ENCODE results near the gene KIF5C.

The KIF5C gene

GRCh38 chr2:148998165-148998830 is 123.3 kb downstream of the KIF5C start (continued):
- TF ChIP-seq CREB5 (CRISPR knock-in tag; IDR thresholded peaks at IDR 0.05; ENCODE audit: low read depth) (no peak), BACH2 (CRISPR knock-in tag; IDR thresholded peaks at IDR 0.05; ENCODE audit: borderline replicate concordance) (no peak), ZNF70 (CRISPR knock-in tag; IDR thresholded peaks at IDR 0.05) (no peak), PATZ1 (CRISPR knock-in tag; IDR thresholded peaks at IDR 0.05; ENCODE audit: borderline replicate concordance) (no peak), TCF4 (CRISPR knock-in tag; IDR thresholded peaks at IDR 0.05; ENCODE audit: borderline replicate concordance) (no peak), GLIS3 (CRISPR knock-in tag; IDR thresholded peaks at IDR 0.05) (no peak)

GRCh38 chr2:148998831-148999200 is 123.8 kb downstream of the KIF5C start:
- no peak for ATAC-seq
- TF ChIP-seq BACH2 (CRISPR knock-in tag; IDR thresholded peaks at IDR 0.05; ENCODE audit: borderline replicate concordance) (no peak), TOX (CRISPR knock-in tag; IDR thresholded peaks at IDR 0.05; ENCODE audit: borderline replicate concordance) (no peak)

GRCh38 chr2:148999451-148999921 is 124.5 kb downstream of the KIF5C start:
- no peak; the same call in 2 of the 3 replicates for ATAC-seq
- TF ChIP-seq ZFP3 (CRISPR knock-in tag; IDR thresholded peaks at IDR 0.05): no peak
- TF ChIP-seq RARB (CRISPR knock-in tag; IDR thresholded peaks at IDR 0.05): no peak
- no peak for TF ChIP-seq ZNF565 (CRISPR knock-in tag; conservative IDR thresholded peaks at IDR 0.05; ENCODE audit: low read depth)
- no peak for TF ChIP-seq ESRRG (CRISPR knock-in tag; IDR thresholded peaks at IDR 0.05)

GRCh38 chr2:149000158-149000938 is 125.3 kb downstream of the KIF5C start:
- peak; percentile 62 for ATAC-seq

GRCh38 chr2:149001496-149001895 is 126.5 kb downstream of the KIF5C start:
- no peak for ATAC-seq
- no peak for TF ChIP-seq GLIS3 (CRISPR knock-in tag; IDR thresholded peaks at IDR 0.05)
- no peak for TF ChIP-seq PPARA (CRISPR knock-in tag; IDR thresholded peaks at IDR 0.05; ENCODE audit: borderline replicate concordance)
- no peak for TF ChIP-seq ZNF565 (CRISPR knock-in tag; conservative IDR thresholded peaks at IDR 0.05; ENCODE audit: low read depth)

More at GRCh38 chr2:149000158-149000938, 125.3 kb downstream of the KIF5C start:
- no peak for TF ChIP-seq ZNF565 (CRISPR knock-in tag; conservative IDR thresholded peaks at IDR 0.05; ENCODE audit: low read depth)

GRCh38 chr2:149002378-149002890 is 127.4 kb downstream of the KIF5C start:
- TF ChIP-seq TOX (CRISPR knock-in tag; IDR thresholded peaks at IDR 0.05; ENCODE audit: borderline replicate concordance) (no peak), ESRRG (CRISPR knock-in tag; IDR thresholded peaks at IDR 0.05) (no peak), ZNF8 (CRISPR knock-in tag; IDR thresholded peaks at IDR 0.05) (no peak), ZFP30 (CRISPR knock-in tag; IDR thresholded peaks at IDR 0.05) (no peak), CSDC2 (CRISPR knock-in tag; IDR thresholded peaks at IDR 0.05) (no peak), ZFP3 (CRISPR knock-in tag; IDR thresholded peaks at IDR 0.05) (no peak), CSRNP3 (CRISPR knock-in tag; IDR thresholded peaks at IDR 0.05) (no peak), ZC3H10 (CRISPR knock-in tag; IDR thresholded peaks at IDR 0.05) (no peak), BACH2 (CRISPR knock-in tag; IDR thresholded peaks at IDR 0.05; ENCODE audit: borderline replicate concordance) (no peak), ZNF70 (CRISPR knock-in tag; IDR thresholded peaks at IDR 0.05) (no peak), PATZ1 (CRISPR knock-in tag; IDR thresholded peaks at IDR 0.05; ENCODE audit: borderline replicate concordance) (no peak), ISL1 (CRISPR knock-in tag; IDR thresholded peaks at IDR 0.05) (no peak), ARNTL (CRISPR knock-in tag; IDR thresholded peaks at IDR 0.05; ENCODE audit: borderline replicate concordance, low read depth) (no peak), POU6F1 (CRISPR knock-in tag; IDR thresholded peaks at IDR 0.05; ENCODE audit: borderline replicate concordance, low read depth) (no peak), OSR1 (CRISPR knock-in tag; IDR thresholded peaks at IDR 0.05) (no peak), SNAI2 (CRISPR knock-in tag; IDR thresholded peaks at IDR 0.05) (no peak)
- no peak for ATAC-seq

All from SK-N-SH treated with all-trans-retinoic acid at 6 μM for 48 hours (cell line).